Hepatocyte (in vitro differentiated cells): ENCODE results near the gene DCC.

Experiments
- CTCF ChIP-seq: fragments of 200-600 bp; sonication (generic); IDR thresholded peaks from 2 replicates; pipeline ENCODE4 v1.5.1; 2016; ENCODE audit warnings: antibody characterized with exemption, mild to moderate bottlenecking; ENCODE audit not compliant: poor library complexity
- EZH2 ChIP-seq: fragments of 200-600 bp; sonication (generic); IDR thresholded peaks from 2 replicates; pipeline ENCODE4 v1.6.1; 2016; ENCODE audit warnings: antibody characterized with exemption, mild to moderate bottlenecking, borderline replicate concordance

- TF ChIP-seq CTCF (no peak), EZH2 (no peak)
Measured at GRCh38 chr18:53426666-53427184, 1086.7 kb downstream of the DCC start.
